ENCODE measurements around the gene LRRK2.
"Not testable (repeated sequence)": the region's sequence is repeated elsewhere in the genome, so short reads cannot be mapped to it uniquely, and the experiment has no call there.

Gene LRRK2

GRCh38 chr12:40325349-40325960, 100.7 kb downstream of the LRRK2 start:
- no peak for DNase-seq

DNA sequence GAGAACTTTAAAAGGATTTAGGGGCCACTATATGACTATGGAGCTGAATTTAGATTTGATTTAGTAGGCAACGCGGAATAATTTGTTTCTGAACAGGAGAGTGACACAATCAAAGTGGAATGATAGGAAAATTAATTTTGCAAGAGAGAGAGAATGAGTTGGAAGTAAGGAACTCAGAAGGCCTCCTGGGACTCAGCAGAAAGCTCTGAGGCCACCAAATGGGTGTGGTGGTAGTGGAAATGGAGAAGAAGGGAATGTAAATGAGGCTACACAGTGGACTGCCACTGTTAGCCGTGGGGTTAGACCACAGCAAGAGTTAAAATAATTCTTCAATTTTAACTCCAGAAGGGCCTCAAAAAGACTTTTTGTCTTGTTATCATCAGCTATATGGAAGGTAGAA, 102.7 kb downstream of the LRRK2 start:
- no peak for DNase-seq

DNA sequence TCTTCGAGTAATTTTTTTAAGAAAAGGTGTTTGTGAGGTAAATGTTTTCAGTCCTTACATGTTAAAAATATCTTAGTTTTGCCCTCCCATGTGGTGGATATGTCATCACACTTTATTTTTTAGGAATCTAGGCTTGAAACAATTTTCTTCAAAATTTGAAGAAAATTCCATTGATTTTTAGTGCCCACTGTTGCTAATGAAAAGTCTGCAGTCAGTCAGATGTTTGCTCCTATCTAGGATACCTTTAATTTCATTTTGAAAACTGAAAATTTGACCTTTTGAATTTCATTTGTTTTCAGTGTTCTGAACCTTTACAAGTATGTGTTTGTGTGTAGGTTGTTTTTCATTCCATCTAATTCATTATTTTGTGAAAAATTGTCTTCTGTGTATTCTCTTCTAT, 105.4 kb downstream of the LRRK2 start:
- DNase-seq: no peak

GRCh38 chr12:40331886-40332285, 107.1 kb downstream of the LRRK2 start:
- no peak for DNase-seq

GRCh38 chr12:40335991-40336390, 111.2 kb downstream of the LRRK2 start:
- DNase-seq: no peak

- DNase-seq: no peak
Measured at GRCh38 chr12:40336573-40337199, 111.9 kb downstream of the LRRK2 start.

- no peak for DNase-seq
Measured at GRCh38 chr12:40338071-40338470, 113.3 kb downstream of the LRRK2 start.

DNA sequence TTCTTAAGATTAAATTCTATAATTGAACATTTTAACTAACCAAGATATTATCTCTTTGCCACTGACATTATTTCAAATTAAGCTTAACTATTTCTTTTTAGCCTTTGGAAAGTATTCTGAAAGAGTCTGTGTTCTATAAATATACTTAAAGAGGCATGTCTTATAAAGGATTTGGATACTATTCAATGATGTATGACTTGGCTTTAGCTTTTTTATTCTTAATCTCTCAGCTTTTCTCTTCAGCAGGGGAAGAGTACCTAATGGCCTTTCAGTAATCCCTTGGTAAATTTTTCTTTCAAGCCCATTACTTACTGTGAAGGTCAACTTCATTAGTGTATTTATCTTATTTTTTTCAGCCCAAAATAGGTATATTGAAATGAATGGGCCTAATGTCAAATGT, 113.8 kb downstream of the LRRK2 start:
- DNase-seq: no peak

DNA sequence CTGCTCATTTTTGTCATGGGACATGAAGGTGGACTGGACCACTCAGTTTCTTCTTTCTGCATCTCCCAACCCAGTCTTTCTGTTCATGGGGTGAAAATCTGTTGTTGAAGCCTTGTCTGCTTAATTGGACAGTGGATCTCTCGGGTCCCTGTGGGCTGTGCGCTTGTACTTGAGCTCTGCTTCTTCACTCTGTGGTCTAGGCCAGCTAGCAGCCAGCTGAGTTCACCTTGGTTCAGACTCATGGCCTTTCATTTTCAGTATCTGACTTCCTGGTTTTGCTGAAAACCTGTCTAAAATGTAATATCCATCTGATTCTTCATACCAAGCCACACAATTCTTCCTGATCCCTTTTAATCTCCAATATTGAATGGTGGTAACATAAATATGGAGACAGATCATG, 117.2 kb downstream of the LRRK2 start:
- no peak for DNase-seq

GRCh38 chr12:40343124-40343523, 118.3 kb downstream of the LRRK2 start:
- no peak for DNase-seq

GRCh38 chr12:40344312-40344711, 119.5 kb downstream of the LRRK2 start:
- DNase-seq: no peak

DNA sequence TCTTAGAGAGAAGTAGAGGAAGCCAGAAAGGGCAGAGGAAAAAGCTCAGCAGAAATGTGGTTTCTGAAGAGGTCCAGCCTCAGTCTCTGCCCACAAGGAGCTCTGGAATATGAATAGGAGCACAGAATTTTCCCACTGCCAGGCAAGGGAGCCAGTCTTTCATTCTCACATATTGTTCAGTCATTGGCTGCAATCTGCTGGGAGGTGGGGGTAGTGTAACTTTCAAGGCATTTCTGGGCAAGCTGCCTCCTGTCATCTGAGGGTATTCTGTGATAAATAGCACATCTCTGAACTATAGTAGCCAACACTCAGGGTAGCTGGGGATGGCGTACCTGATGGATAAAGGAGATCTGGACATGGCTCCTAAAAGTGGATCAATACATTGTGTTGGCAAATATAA, 127.2 kb downstream of the LRRK2 start:
- DNase-seq: no peak

DNA sequence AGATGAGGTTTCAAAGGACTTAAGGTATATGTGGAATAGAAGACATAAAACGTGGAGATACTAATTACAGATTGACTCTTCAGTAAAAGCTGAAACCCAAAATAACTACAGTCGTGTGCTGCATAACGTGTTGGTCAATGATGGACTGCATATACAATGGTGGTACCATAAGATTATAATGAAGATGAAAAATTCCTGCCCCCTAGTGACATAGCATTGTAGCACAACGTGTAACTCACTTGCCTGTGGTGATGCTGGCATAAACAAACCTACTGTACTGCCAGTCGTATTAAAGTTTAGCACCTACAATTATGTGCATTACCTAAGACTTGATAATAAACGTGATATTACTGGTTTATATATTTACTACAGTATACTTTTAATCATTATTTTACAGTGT, 150.3 kb downstream of the LRRK2 start:
- no peak for DNase-seq

- DNase-seq: no peak
Measured at GRCh38 chr12:40376533-40377267, 151.9 kb downstream of the LRRK2 start.

GRCh38 chr12:40378691-40379090, 153.9 kb downstream of the LRRK2 start:
- DNase-seq: no peak

- no peak for DNase-seq
Measured at GRCh38 chr12:40382217-40382616, 157.4 kb downstream of the LRRK2 start.

GRCh38 chr12:40387279-40387678, 162.5 kb downstream of the LRRK2 start:
- not testable (repeated sequence) for DNase-seq

- DNase-seq: no peak
Measured at GRCh38 chr12:40390980-40391379, 166.2 kb downstream of the LRRK2 start.

GRCh38 chr12:40393026-40393425, 168.2 kb downstream of the LRRK2 start:
- no peak for DNase-seq

- DNase-seq: no peak
Measured at GRCh38 chr12:40399656-40400055, 174.9 kb downstream of the LRRK2 start.

- DNase-seq: no peak
Measured at GRCh38 chr12:40405419-40405818, 180.6 kb downstream of the LRRK2 start.

Data from activated CD8-positive, alpha-beta memory T cell treated with anti-CD3 and anti-CD28 coated beads, Interleukin-2, amount 50 U/mL, for 48 hours (primary cell).